Adipose tissue (tissue), 3 donors: Measurements from ENCODE around the gene ABCD2. TPM values are rescaled to one million over a fixed set of nuclear protein-coding genes. Genes with fewer than 3 reads are reported as not detected.
"Not testable (repeated sequence)": the region's sequence is repeated elsewhere in the genome, so short reads cannot be mapped to it uniquely, and the experiment has no call there.

Experiments used
- H3K27ac ChIP-seq: one replicate; pipeline ENCODE4 v1.5.1; 2013; ENCODE audit warnings: low read depth, low read length
- WGBS, 3 donors: extraction: QIAGEN DNeasy Blood & Tissue Kit; methylation state at CpG; one replicate each; pipeline ENCODE4 v1.1.7; 2013; 5-methylcytosine and 5-hydroxymethylcytosine counted together
- polyA plus RNA-seq, 3 donors: library from polyadenylated mRNA; stranded (reverse); fragments of 200-250 nt; gene quantifications; one replicate each; pipeline ENCODE4 v1.2.3, GENCODE V29; 2013
- donor health status: healthy with polysubstance abuse.
- donor health status: Bipolar disorder and iron deficiency.
- donor health status: healthy.

ABCD2 gene
- polyA plus RNA-seq = 10 to 100 TPM in 1 of 3 donors, 1 to 10 TPM in 2; 1.7 to 11.8 (median 2.0) TPM

- 1% methylated on average over 20 of the region's 20 CpGs for WGBS, 3 donors
- no peak within 1 kb of the TSS for H3K27ac ChIP-seq
Observed at GRCh38 chr12:39619660-39620433, at the start of gene ABCD2. Gene ABCD2, minus strand, starts transcription at chr12:39619803. Its CDS starts 188 bp downstream, at chr12:39619615.

GRCh38 chr12:39660101-39660500 lies 40.5 kb upstream of the ABCD2 start:
- WGBS, 3 donors = 87 to 92% (median 92%) methylated on average over 2 of the region's 2 CpGs
- no peak overlapping the region for H3K27ac ChIP-seq

GRCh38 chr12:39647383-39647782 lies 27.8 kb upstream of the ABCD2 start:
- no peak overlapping the region for H3K27ac ChIP-seq

DNA sequence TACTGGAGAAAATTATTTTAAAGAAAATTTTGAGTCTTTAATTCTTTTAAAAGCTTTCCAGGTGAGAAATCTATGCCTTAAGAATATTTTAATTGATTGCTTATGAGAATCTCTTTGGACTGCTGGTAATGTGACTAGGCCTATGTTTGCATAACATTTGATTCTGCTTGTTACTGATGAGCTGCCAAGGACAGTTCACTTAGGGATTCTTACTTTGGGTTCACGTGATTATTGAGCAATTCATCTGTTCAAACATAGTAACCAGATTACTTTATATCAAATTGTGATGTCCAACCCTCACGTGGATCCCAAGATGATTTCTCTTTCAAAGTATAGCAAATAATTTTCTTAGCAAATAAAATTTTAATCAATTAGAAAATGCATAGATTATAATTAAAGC lies 27.4 kb upstream of the ABCD2 start:
- no peak overlapping the region for H3K27ac ChIP-seq

GRCh38 chr12:39643052-39643451 lies 23.4 kb upstream of the ABCD2 start:
- 50 to 60% (median 58%) methylated on average over 1 of the region's 1 CpG for WGBS, 3 donors
- no peak overlapping the region for H3K27ac ChIP-seq

More for the DNA sequence above, 27.4 kb upstream of the ABCD2 start:
- 43 to 49% (median 44%) methylated on average over 2 of the region's 2 CpGs for WGBS, 3 donors

DNA sequence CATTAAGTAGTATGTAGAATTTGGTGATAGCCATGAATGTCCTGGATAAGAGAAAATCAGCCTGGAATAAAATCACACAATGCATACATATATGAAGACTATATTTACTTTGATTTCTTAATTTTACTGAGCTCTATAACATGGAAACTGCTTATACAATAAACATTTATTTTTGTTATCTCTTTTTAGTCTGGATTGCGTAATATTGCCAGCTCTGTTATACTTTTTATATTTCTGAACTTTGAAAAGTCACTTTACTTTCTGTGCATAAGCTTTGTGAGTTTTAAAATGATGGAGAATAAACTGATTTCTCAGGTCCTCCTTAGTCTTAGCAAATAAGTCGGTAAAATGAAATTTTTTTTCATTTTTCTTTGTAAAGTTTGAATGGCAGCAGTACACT lies 19.2 kb upstream of the ABCD2 start:
- no peak overlapping the region for H3K27ac ChIP-seq
- WGBS, 3 donors = 69 to 81% (median 79%) methylated on average over 2 of the region's 2 CpGs

- H3K27ac ChIP-seq = no peak overlapping the region
Observed at GRCh38 chr12:39638178-39638577, 18.6 kb upstream of the ABCD2 start.

- no peak overlapping the region for H3K27ac ChIP-seq
Observed at GRCh38 chr12:39632670-39633069, 13.1 kb upstream of the ABCD2 start.

GRCh38 chr12:39628836-39629235 lies 9.2 kb upstream of the ABCD2 start:
- WGBS, 3 donors = 40 to 61% (median 40%) methylated on average over 1 of the region's 1 CpG
- H3K27ac ChIP-seq = no peak overlapping the region

DNA sequence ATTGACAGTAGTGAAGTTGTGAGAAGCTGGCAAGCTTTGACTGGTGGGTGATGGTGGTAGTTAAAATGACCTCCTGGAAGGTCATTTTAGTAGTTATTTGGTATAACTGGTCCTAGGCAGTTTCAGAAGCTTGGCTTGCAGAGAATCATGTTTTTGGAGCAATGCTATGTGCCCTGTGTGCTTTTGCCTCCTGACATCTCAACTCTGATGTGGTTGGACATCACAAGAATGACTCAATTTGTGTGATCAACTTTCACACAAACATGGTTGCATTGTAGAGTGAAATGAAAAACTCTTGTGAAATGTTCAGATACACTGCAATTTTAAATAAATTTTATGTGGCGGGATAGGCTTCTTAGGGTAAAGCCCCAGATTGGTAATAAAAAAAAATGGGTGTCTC lies 8.3 kb upstream of the ABCD2 start:
- no peak overlapping the region for H3K27ac ChIP-seq
- WGBS, 3 donors = 72 to 94% (median 81%) methylated on average over 1 of the region's 1 CpG

- WGBS, 3 donors = 83 to 87% (median 86%) methylated on average over 20 of the region's 20 CpGs
Observed at GRCh38 chr12:39626033-39626814, 6.6 kb upstream of the ABCD2 start.

DNA sequence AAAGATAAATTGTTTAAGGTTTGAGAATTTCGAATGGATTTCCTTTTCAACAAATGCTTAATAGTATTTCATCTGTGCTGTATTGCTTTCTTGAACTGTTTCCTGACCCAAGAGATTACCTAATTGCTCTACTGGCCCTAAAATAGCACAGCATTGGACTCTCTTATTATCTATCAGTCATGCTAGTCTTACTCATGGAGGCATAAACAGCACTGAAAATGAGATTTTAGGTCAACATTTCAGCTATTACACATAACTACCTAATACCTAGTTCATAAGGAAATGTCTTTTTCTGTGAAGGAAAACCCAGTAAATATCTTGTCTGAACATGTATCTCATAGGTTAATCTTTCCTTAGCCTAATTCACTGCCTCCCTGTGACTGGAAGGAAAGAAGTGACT lies 4.3 kb upstream of the ABCD2 start:
- WGBS, 3 donors = 57 to 74% (median 69%) methylated on average over 1 of the region's 1 CpG
- H3K27ac ChIP-seq = no peak overlapping the region

More at GRCh38 chr12:39626033-39626814, 6.6 kb upstream of the ABCD2 start:
- no peak overlapping the region for H3K27ac ChIP-seq

GRCh38 chr12:39623160-39623559 lies 3.6 kb upstream of the ABCD2 start:
- WGBS, 3 donors = 87 to 96% (median 93%) methylated on average over 10 of the region's 10 CpGs
- H3K27ac ChIP-seq = not testable (repeated sequence)

- 45 to 61% (median 57%) methylated on average over 1 of the region's 1 CpG for WGBS, 3 donors
- no peak overlapping the region for H3K27ac ChIP-seq
Observed at GRCh38 chr12:39622306-39622705, 2.7 kb upstream of the ABCD2 start.

- no peak overlapping the region for H3K27ac ChIP-seq
Observed at GRCh38 chr12:39621670-39622069, 2.1 kb upstream of the ABCD2 start.

- no peak overlapping the region for H3K27ac ChIP-seq
- WGBS, 3 donors = 64 to 78% (median 74%) methylated on average over 11 of the region's 11 CpGs
Observed at GRCh38 chr12:39620659-39621658, 1.4 kb upstream of the ABCD2 start.

- H3K27ac ChIP-seq = no peak overlapping the region
Observed at GRCh38 chr12:39619316-39619659, 315 bp downstream of the ABCD2 start.

DNA sequence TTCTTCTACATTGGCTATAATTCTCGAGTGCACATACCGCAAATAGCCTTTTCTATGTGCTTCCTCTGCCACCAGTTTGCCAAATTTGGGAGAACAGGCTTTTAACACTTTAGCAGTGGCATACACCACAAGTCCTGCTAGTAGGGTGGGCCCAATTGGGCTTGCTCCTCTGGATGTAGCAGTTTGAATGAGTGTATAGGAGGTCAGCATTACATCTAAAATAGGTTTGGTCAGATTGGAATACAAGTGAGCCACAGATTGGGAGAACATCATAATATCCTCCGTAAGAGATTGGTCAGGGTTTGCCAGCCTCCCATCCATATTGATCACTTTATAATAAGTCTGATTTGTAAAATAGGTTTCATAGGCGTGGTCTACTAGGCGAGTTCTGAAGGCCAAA lies 902 bp downstream of the ABCD2 start:
- 70 to 76% (median 72%) methylated on average over 5 of the region's 5 CpGs for WGBS, 3 donors
- no peak overlapping the region for H3K27ac ChIP-seq

More at GRCh38 chr12:39619316-39619659, 315 bp downstream of the ABCD2 start:
- WGBS, 3 donors = 17 to 26% (median 19%) methylated on average over 10 of the region's 10 CpGs

DNA sequence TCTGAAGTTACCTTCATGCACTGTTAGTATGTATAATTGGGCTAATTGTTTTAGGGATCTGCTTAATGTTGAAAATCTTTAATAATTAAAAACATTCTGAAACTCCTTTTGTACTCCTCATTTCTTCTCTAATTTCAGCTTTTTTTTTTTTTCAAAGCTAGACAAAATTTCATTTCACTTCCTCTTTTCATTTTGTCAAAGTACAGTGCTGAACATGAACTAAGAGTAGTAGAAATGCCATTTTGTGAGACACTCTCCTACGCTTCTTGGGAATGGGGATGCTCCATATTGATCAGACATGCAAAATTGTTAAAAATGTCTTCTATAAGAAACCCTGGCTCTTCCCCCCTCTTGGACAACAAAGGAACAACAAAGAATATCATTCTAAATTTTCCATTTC lies 1.7 kb downstream of the ABCD2 start:
- H3K27ac ChIP-seq = no peak overlapping the region
- WGBS, 3 donors = 70 to 85% (median 75%) methylated on average over 1 of the region's 1 CpG
